AG04449 (cell line): ENCODE measurements around the gene GBF1.
A peak's percentile ranks its signal among the peaks of the same experiment; 100 is the strongest.

Source experiments
- CTCF ChIA-PET: fragments of 350-600 bp; formaldehyde crosslinking; extraction: SDS; loops from one replicate; lab custom pipeline; 2021; ENCODE audit warnings: antibody characterized with exemption; lab: Yijun Ruan, JAX
- POLR2A ChIA-PET: fragments of 400-600, 350-600 bp; formaldehyde crosslinking; extraction: SDS; loops from one replicate; lab custom pipeline; 2020; ENCODE audit warnings: antibody characterized with exemption, inconsistent platforms; lab: Yijun Ruan, JAX
- DNase-seq: peaks from one replicate; pipeline ENCODE4 v3.0.0-alpha.2; 2010; ENCODE audit warnings: low read depth, low spot score
- H3K4me3 ChIP-seq: 2 replicates; pipeline ENCODE4 v1.5.1; 2011; ENCODE audit warnings: low read depth, mild to moderate bottlenecking, control low read depth, low read length
- TF ChIP-seq, protein P1 (sequence below): IDR thresholded peaks from one replicate; pipeline ENCODE4 v1.5.1; 2011; ENCODE audit warnings: mild to moderate bottlenecking, moderate library complexity, low read length, control low read depth, inconsistent platforms; ENCODE audit not compliant: insufficient read depth; ENCODE audit errors: missing control alignments

GBF1 gene

DNA sequence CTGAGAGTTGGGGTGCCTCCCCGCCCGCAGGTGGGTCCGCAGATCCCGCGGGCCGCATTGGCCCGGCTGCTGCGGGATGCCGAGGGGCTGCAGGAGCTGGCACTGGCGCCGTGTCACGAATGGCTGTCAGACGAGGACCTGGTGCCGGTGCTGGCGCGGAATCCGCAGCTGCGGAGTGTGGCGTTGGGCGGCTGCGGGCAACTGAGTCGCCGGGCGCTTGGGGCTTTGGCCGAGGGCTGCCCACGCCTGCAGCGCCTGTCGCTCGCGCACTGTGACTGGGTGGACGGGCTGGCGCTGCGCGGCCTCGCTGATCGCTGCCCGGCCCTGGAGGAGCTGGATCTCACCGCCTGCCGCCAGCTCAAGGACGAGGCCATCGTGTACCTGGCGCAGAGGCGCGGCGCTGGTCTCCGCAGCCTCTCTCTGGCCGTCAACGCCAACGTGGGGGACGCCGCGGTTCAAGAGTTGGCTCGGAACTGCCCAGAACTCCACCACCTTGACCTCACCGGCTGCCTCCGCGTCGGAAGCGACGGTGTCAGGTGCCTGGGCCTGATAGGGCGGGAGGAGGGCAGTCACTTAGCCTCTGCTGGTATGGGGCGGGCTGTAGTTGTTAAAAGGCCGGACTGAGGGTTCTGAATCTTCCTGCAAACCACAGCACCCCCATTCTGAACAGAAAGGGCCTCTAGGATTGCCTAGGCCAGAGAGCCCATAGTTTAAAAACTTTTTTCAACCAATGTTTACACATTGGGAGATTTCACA is 176.6 kb downstream of the GBF1 start:
- TF ChIP-seq, protein P1, sequence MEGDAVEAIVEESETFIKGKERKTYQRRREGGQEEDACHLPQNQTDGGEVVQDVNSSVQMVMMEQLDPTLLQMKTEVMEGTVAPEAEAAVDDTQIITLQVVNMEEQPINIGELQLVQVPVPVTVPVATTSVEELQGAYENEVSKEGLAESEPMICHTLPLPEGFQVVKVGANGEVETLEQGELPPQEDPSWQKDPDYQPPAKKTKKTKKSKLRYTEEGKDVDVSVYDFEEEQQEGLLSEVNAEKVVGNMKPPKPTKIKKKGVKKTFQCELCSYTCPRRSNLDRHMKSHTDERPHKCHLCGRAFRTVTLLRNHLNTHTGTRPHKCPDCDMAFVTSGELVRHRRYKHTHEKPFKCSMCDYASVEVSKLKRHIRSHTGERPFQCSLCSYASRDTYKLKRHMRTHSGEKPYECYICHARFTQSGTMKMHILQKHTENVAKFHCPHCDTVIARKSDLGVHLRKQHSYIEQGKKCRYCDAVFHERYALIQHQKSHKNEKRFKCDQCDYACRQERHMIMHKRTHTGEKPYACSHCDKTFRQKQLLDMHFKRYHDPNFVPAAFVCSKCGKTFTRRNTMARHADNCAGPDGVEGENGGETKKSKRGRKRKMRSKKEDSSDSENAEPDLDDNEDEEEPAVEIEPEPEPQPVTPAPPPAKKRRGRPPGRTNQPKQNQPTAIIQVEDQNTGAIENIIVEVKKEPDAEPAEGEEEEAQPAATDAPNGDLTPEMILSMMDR, result no peak
- H3K4me3 ChIP-seq, result peak overlapping the region; percentile 92
- POLR2A ChIA-PET, result interaction anchor here (1.1 to 3.9 kb wide), 2 partner anchors 10 to 17 kb away, joined by 5 to 31 read pairs; partner anchors contain the start of gene CUEDC2
- CTCF ChIA-PET, result interaction anchor here (0.7 to 9.9 kb wide), 25 partner anchors 8 to 252 kb away, joined by 3 to 157 read pairs (median 7); partner anchors contain the start of genes C10orf95, CUEDC2, ELOVL3 and NFKB2
- no peak for DNase-seq

DNA sequence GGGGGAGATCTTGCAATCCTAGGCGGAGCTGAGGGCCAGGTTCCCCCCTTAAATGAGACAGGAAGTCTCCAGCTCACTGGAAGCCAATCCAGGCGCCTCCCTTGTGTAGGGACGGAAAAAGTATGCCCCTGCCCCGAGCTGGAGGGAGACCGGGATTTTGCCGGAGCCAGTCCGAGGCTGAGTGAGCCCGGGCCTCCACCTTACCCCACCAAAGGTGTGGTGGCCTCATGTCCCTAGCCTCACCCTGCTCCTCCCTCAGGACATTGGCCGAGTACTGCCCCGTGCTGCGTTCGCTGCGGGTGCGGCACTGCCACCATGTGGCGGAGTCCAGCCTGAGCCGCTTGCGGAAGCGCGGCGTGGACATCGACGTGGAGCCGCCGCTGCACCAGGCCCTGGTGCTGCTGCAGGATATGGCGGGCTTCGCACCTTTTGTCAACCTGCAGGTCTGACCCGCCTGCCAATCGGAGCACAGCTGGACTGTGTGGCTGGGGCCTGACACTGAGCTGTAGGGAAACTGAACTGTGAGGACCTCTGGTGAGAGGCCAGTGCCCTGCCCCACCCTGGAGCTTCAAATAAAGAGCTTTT is 177.3 kb downstream of the GBF1 start:
- POLR2A ChIA-PET, result interaction anchor here (3.9 kb wide), 1 partner anchor 10 kb away, joined by 31 read pairs; the partner anchor contains the start of gene CUEDC2
- H3K4me3 ChIP-seq, result peak overlapping the region; percentile 92
- DNase-seq, result no peak
- CTCF ChIA-PET, result interaction anchor here (0.7 to 9.9 kb wide), 27 partner anchors 11 to 253 kb away, joined by 3 to 157 read pairs (median 7); partner anchors contain the start of genes ACTR1A, C10orf95, CUEDC2 and ELOVL3
- TF ChIP-seq, protein P1, result peak; percentile 98

DNA sequence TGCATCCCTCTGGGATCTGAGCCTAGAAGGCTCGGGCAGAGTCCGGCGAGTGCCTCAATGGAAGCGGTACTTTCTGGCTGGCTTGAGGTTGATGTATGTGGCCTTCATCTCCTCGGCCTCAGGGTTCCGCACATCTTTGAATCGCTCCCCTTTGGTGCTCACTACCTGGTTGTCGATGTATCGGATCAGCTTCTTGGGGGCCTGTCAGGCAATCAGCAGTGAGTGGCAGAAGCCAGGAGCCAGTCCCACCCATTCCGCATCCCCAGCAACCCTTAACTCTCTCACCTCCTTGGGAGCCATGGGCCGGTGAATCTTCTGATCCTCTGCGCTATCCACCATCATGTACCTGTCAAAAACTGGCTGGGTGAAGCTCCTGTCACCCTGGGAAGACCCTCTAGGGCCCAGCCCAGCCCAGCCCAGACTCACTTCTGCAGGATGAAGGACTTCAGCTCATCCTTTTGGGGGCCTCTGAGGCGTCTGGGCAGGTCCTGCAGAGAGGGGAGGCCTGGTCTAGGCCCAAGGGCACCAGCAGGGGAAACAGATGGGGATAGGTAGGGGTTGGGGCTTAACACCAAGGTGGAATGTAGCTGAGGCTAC is 178.1 kb downstream of the GBF1 start:
- ChIA-PET POLR2A (interaction anchor here (3.9 kb wide), 1 partner anchor 9 kb away, joined by 31 read pairs; the partner anchor contains the start of gene CUEDC2), CTCF (interaction anchor here (0.8 to 9.9 kb wide), 22 partner anchors 10 to 254 kb away, joined by 3 to 157 read pairs (median 8); partner anchors contain the start of genes ACTR1A, C10orf95, CUEDC2 and ELOVL3)
- TF ChIP-seq, protein P1, result no peak
- no peak for DNase-seq
- no peak overlapping the region for H3K4me3 ChIP-seq

DNA sequence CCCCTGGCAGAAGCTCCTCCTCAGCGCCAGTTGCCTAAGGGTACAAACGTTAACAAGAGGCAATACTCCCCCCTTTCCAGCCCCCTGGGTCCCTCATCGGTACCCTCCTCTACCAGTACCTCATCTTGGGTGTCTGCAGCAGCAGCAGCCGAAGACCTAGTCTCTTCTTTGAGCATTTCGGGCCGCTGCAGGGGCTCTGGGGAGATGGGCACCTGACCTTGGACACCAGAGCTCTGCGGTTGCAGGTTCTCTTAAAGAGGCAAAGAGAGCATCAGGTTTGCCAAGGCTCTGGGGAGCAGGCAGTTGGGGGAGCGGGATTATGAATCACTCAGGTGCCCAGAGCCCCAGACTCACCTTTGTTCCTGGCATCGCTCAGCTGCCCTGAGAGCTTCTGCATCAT is 178.8 kb downstream of the GBF1 start:
- DNase-seq, result no peak
- ChIA-PET POLR2A (no interaction called here), CTCF (interaction anchor here (0.8 to 9.9 kb wide), 15 partner anchors 9 to 254 kb away, joined by 3 to 157 read pairs (median 15); partner anchors contain the start of genes C10orf95, CUEDC2, ELOVL3 and NFKB2)
- H3K4me3 ChIP-seq, result no peak overlapping the region
- TF ChIP-seq, protein P1, result no peak

DNA sequence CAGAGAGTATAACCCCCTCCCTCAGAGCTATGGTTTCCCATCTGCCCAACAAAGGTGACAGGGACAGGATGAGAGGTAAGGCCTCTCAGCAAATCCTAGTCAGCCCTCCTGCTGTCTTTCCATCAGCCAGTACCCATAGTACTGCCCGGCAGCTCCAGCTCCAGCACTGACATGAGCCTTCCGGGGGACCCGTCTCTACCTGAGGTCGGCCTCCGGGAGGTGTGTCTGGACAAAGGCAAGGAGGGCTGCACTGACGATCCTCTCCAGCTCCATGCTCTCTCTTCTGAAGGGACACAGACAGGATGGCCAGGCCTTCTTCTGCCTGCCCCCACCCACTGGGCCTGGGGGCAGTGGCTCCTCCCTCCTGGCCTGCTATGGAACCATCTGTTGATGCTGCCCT is 179.6 kb downstream of the GBF1 start:
- CTCF ChIA-PET, result interaction anchor here (1.0 to 9.9 kb wide), 9 partner anchors 8 to 255 kb away, joined by 3 to 157 read pairs (median 15); partner anchors contain the start of genes C10orf95, CUEDC2, ELOVL3 and NFKB2
- H3K4me3 ChIP-seq, result no peak overlapping the region
- POLR2A ChIA-PET, result no interaction called here
- DNase-seq, result no peak
- TF ChIP-seq, protein P1, result no peak
